Keratinocyte (primary cell): ENCODE results near the gene UQCC2. TPM values are rescaled to one million over a fixed set of nuclear protein-coding genes. Genes with fewer than 3 reads are reported as not detected.

Source experiments
- DNase-seq: peaks from one replicate; pipeline ENCODE4 v3.0.0-alpha.2; 2011; ENCODE audit warnings: low read depth, missing footprints, low spot score
- FAIRE-seq: peaks from 2 replicates; lab custom pipeline; 2011; peaks lifted over from hg19 to GRCh38; lab: Jason Lieb, UNC
- H2AFZ ChIP-seq: 2 replicates; pipeline ENCODE4 v1.6.0; 2012; ENCODE audit warnings: low read length, control low read depth, inconsistent platforms; ENCODE audit not compliant: control insufficient read depth
- H3K27ac ChIP-seq: 2 replicates; pipeline ENCODE4 v1.5.1; 2011; ENCODE audit warnings: low read length; ENCODE audit not compliant: control insufficient read depth, insufficient read depth
- H3K27me3 ChIP-seq: 3 replicates; pipeline ENCODE4 v1.6.0; 2011; ENCODE audit warnings: low read length; ENCODE audit not compliant: control insufficient read depth, insufficient read depth; ENCODE audit errors: extremely low read depth
- H3K36me3 ChIP-seq, 2 experiments: 2 replicates in 1 of 2; 3 replicates in 1 of 2; pipeline ENCODE4 v1.5.1; 2011; ENCODE audit warnings: low read length in 2 of 2, mild to moderate bottlenecking in 1 of 2; ENCODE audit not compliant: control insufficient read depth in 2 of 2, insufficient read depth in 2 of 2; ENCODE audit errors: extremely low read depth in 1 of 2
- H3K4me1 ChIP-seq: 3 replicates; pipeline ENCODE4 v1.5.1; 2011; ENCODE audit warnings: low read length; ENCODE audit not compliant: control insufficient read depth, insufficient read depth; ENCODE audit errors: extremely low read depth
- H3K4me2 ChIP-seq: 3 replicates; pipeline ENCODE4 v1.6.0; 2011; ENCODE audit warnings: low read depth, low read length; ENCODE audit not compliant: control insufficient read depth, insufficient read depth; ENCODE audit errors: extremely low read depth
- H3K4me3 ChIP-seq, 3 experiments: fragments of 200-600 bp in 1 of 3; sonication (generic) in 1 of 3; 2 replicates in 2 of 3; 3 replicates in 1 of 3; pipeline ENCODE4 v1.5.1; 2011 to 2016; ENCODE audit warnings: low read length in 3 of 3, mild to moderate bottlenecking in 3 of 3, control low read depth in 2 of 3, inconsistent platforms in 1 of 3, low read depth in 1 of 3, mixed read lengths in 1 of 3, mixed run types in 1 of 3, moderate library complexity in 1 of 3; ENCODE audit not compliant: control insufficient read depth in 2 of 3, insufficient read depth in 2 of 3; ENCODE audit errors: extremely low read depth in 1 of 3
- H3K79me2 ChIP-seq: 2 replicates; pipeline ENCODE4 v1.6.0; 2012; ENCODE audit warnings: low read length; ENCODE audit not compliant: control insufficient read depth, insufficient read depth
- H3K9ac ChIP-seq: 3 replicates; pipeline ENCODE4 v1.6.0; 2011; ENCODE audit warnings: low read length; ENCODE audit not compliant: control insufficient read depth, insufficient read depth; ENCODE audit errors: extremely low read depth
- H3K9me1 ChIP-seq: 3 replicates; pipeline ENCODE4 v1.6.0; 2011; ENCODE audit warnings: low read length; ENCODE audit not compliant: control insufficient read depth, insufficient read depth; ENCODE audit errors: extremely low read depth
- H3K9me3 ChIP-seq: 2 replicates; pipeline ENCODE4 v1.5.1; 2012; ENCODE audit warnings: low read depth, low read length; ENCODE audit not compliant: control insufficient read depth
- H4K20me1 ChIP-seq: 3 replicates; pipeline ENCODE4 v1.6.0; 2011; ENCODE audit warnings: low read length; ENCODE audit not compliant: control insufficient read depth, insufficient read depth; ENCODE audit errors: extremely low read depth
- EZH2 ChIP-seq: IDR thresholded peaks from one replicate; pipeline ENCODE4 v1.6.1; 2012; ENCODE audit warnings: inconsistent platforms, mild to moderate bottlenecking, low read length, moderate library complexity
- dilution Hi-C: fragments of 300-500 bp; cut with MboI; formaldehyde crosslinking; loops from one replicate; pipeline ENCODE4 v1.7.0; 2020; ENCODE audit warnings: low sequenced_read_pairs; ENCODE audit not compliant: extremely low pct_ligation_motif_present
- polyA plus RNA-seq, 5 experiments: library from polyadenylated mRNA; depleted of rRNA in 3 of 5; stranded (reverse) in 3 of 5; stranded (forward) in 1 of 5; unstranded in 1 of 5; fragments of >200 nt; gene quantifications; 1 replicate in 1 of 5; 2 replicates in 3 of 5; 3 replicates in 1 of 5; pipeline versions ENCODE4 v1.2.1 to v1.2.3, GENCODE V29; 2011 to 2012; ENCODE audit warnings: missing spikeins in 2 of 5, low read depth in 1 of 5, low replicate concordance in 1 of 5
- TF ChIP-seq, protein P1 (sequence below), 3 experiments: IDR thresholded peaks in 1 of 3; conservative IDR thresholded peaks in 1 of 3; optimal IDR thresholded peaks in 1 of 3; 2 replicates in 2 of 3; 3 replicates in 1 of 3; pipeline versions ENCODE3 to v1.5.1; 2011; ENCODE audit warnings: low read length in 3 of 3, mild to moderate bottlenecking in 3 of 3, moderate library complexity in 2 of 3, control low read depth in 1 of 3, inconsistent platforms in 1 of 3; ENCODE audit not compliant: insufficient read depth in 2 of 3; ENCODE audit errors: extremely low read depth in 1 of 3

Gene UQCC2
- polyA plus RNA-seq, 1 donor (not counting 4 experiments of a cell fraction or from before 2014, with no cell fraction given) = 76.7 TPM

DNA sequence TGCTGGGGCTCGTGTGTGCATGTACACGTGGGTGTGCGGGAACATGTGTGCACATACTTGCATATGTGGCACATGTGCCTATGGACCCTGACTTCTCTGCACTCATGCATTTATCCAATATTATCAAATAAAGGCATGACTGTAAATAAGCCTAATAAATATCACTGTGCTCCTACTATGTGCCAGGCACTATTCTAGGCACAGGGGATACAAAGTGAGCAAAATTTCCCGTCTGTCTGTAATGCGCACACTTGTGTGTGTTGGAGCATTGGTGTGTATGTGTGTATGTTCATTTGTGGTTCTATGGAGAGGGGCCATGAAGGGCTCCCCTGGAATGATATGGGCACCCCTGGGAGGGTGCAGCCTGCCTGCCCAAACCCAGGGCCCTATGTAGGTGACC is 48.5 kb downstream of the UQCC2 start:
- no peak overlapping the region for H2AFZ ChIP-seq
- TF ChIP-seq, protein P1, sequence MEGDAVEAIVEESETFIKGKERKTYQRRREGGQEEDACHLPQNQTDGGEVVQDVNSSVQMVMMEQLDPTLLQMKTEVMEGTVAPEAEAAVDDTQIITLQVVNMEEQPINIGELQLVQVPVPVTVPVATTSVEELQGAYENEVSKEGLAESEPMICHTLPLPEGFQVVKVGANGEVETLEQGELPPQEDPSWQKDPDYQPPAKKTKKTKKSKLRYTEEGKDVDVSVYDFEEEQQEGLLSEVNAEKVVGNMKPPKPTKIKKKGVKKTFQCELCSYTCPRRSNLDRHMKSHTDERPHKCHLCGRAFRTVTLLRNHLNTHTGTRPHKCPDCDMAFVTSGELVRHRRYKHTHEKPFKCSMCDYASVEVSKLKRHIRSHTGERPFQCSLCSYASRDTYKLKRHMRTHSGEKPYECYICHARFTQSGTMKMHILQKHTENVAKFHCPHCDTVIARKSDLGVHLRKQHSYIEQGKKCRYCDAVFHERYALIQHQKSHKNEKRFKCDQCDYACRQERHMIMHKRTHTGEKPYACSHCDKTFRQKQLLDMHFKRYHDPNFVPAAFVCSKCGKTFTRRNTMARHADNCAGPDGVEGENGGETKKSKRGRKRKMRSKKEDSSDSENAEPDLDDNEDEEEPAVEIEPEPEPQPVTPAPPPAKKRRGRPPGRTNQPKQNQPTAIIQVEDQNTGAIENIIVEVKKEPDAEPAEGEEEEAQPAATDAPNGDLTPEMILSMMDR (optimal IDR thresholded peaks at IDR 0.05 in 1 of 3, IDR thresholded peaks at IDR 0.05 in 1 of 3, conservative IDR thresholded peaks at IDR 0.05 in 1 of 3; ENCODE audit: extremely low read depth in 1 of 3, insufficient read depth in 2 of 3, low read length in 3 of 3) = no peak
- TF ChIP-seq EZH2 = no peak
- H3K9me1 ChIP-seq = no peaks in the 10 kb centered on the region
- H3K4me3 ChIP-seq = no peak overlapping the region
- H3K9me3 ChIP-seq = no peaks in the 10 kb centered on the region
- no peak for DNase-seq
- H3K27ac ChIP-seq = no peak overlapping the region
- dilution Hi-C loops = no loop called here
- no peaks in the 10 kb centered on the region for H3K4me1 ChIP-seq
- no peak for FAIRE-seq
- H3K4me2 ChIP-seq = no peak overlapping the region
- no peaks in the 10 kb centered on the region for H4K20me1 ChIP-seq
- H3K36me3 ChIP-seq = peaks cover 44 to 53% of the 10 kb centered on the region in 2 experiments
- H3K79me2 ChIP-seq = no peaks in the 10 kb centered on the region
- no peak overlapping the region for H3K9ac ChIP-seq
- no peaks in the 10 kb centered on the region for H3K27me3 ChIP-seq

DNA sequence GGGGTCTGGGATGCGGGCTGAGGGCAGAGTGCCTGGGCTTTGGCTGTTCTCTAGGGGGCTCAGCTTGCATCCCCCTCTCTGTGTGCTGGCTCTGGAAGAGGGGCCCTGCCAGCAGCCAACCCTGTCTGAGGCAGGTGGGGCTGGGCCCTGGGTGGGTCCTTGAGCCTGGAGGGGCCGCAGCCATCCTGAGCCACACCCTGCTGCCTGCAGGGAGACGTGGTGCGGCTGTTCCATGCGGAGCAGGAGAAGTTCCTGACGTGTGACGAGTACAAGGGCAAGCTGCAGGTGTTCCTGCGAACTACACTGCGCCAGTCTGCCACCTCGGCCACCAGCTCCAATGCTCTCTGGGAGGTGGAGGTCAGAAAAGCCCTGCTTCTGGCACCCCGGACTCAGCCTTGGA is 49.2 kb downstream of the UQCC2 start:
- H3K27me3 ChIP-seq = no peaks in the 10 kb centered on the region
- no peak overlapping the region for H2AFZ ChIP-seq
- dilution Hi-C loops = no loop called here
- DNase-seq = no peak
- no peak overlapping the region for H3K4me3 ChIP-seq
- no peaks in the 10 kb centered on the region for H3K9me1 ChIP-seq
- no peaks in the 10 kb centered on the region for H3K9me3 ChIP-seq
- H3K79me2 ChIP-seq = peaks cover 4% of the 10 kb centered on the region
- TF ChIP-seq, protein P1 (optimal IDR thresholded peaks at IDR 0.05 in 1 of 3, IDR thresholded peaks at IDR 0.05 in 1 of 3, conservative IDR thresholded peaks at IDR 0.05 in 1 of 3; ENCODE audit: extremely low read depth in 1 of 3, insufficient read depth in 2 of 3, low read length in 3 of 3) = no peak
- TF ChIP-seq EZH2 = no peak
- no peaks in the 10 kb centered on the region for H4K20me1 ChIP-seq
- no peaks in the 10 kb centered on the region for H3K4me1 ChIP-seq
- FAIRE-seq = no peak
- no peak overlapping the region for H3K9ac ChIP-seq
- no peak overlapping the region for H3K4me2 ChIP-seq
- H3K36me3 ChIP-seq = peaks cover 41 to 56% of the 10 kb centered on the region in 2 experiments
- no peak overlapping the region for H3K27ac ChIP-seq
